ENCODE results near the gene DAB2IP.

Gene DAB2IP

GRCh38 chr9:121666294-121666693 lies 14.9 kb downstream of the DAB2IP start:
- DNase-seq: no peak

GRCh38 chr9:121667214-121667613 lies 15.8 kb downstream of the DAB2IP start:
- no peak for DNase-seq

- DNase-seq: no peak
Measured at GRCh38 chr9:121667890-121668289, 16.5 kb downstream of the DAB2IP start.

- no peak for DNase-seq
Measured at GRCh38 chr9:121670431-121670830, 19.0 kb downstream of the DAB2IP start.

GRCh38 chr9:121671612-121672155 lies 20.2 kb downstream of the DAB2IP start:
- DNase-seq: no peak

GRCh38 chr9:121672213-121672612 lies 20.8 kb downstream of the DAB2IP start:
- no peak for DNase-seq

GRCh38 chr9:121672986-121673385 lies 21.6 kb downstream of the DAB2IP start:
- no peak for DNase-seq

GRCh38 chr9:121673576-121673975 lies 22.1 kb downstream of the DAB2IP start:
- DNase-seq: no peak

- DNase-seq: no peak
Measured at GRCh38 chr9:121674017-121674416, 22.6 kb downstream of the DAB2IP start.

- DNase-seq: no peak
Measured at GRCh38 chr9:121674952-121675351, 23.5 kb downstream of the DAB2IP start.

- no peak for DNase-seq
Measured at GRCh38 chr9:121675381-121675780, 23.9 kb downstream of the DAB2IP start.

GRCh38 chr9:121675969-121676822 lies 24.8 kb downstream of the DAB2IP start:
- DNase-seq: no peak

GRCh38 chr9:121676926-121677325 lies 25.5 kb downstream of the DAB2IP start:
- no peak for DNase-seq

- no peak for DNase-seq
Measured at GRCh38 chr9:121678501-121679022, 27.1 kb downstream of the DAB2IP start.

- no peak for DNase-seq
Measured at GRCh38 chr9:121679901-121680635, 28.6 kb downstream of the DAB2IP start.

GRCh38 chr9:121681404-121681803 lies 30.0 kb downstream of the DAB2IP start:
- no peak for DNase-seq

- DNase-seq: no peak
Measured at GRCh38 chr9:121682201-121682600, 30.8 kb downstream of the DAB2IP start.

GRCh38 chr9:121682926-121683515 lies 31.6 kb downstream of the DAB2IP start:
- no peak for DNase-seq

GRCh38 chr9:121683652-121684051 lies 32.2 kb downstream of the DAB2IP start:
- no peak for DNase-seq

GRCh38 chr9:121684381-121685145 lies 33.1 kb downstream of the DAB2IP start:
- DNase-seq: no peak

GRCh38 chr9:121685146-121685794 lies 33.8 kb downstream of the DAB2IP start:
- no peak for DNase-seq
